AG09309 (cell line): Measurements from ENCODE around the gene CFAP92.
"Not testable (repeated sequence)": the region's sequence is repeated elsewhere in the genome, so short reads cannot be mapped to it uniquely, and the experiment has no call there.

ENCODE experiments used
- DNase-seq: peaks from one replicate; pipeline ENCODE4 v3.0.0-alpha.2; 2010; ENCODE audit warnings: low read depth
- H3K4me3 ChIP-seq: 2 replicates; pipeline ENCODE4 v1.5.1; 2011; ENCODE audit warnings: mild to moderate bottlenecking, low read depth, low read length, moderate library complexity; ENCODE audit not compliant: control insufficient read depth
- TF ChIP-seq, protein P1 (sequence below): IDR thresholded peaks from 2 replicates; pipeline ENCODE4 v1.5.1; 2011; ENCODE audit warnings: mild to moderate bottlenecking, low read depth, low read length, inconsistent platforms; ENCODE audit not compliant: insufficient read depth, control insufficient read depth; ENCODE audit errors: missing control alignments

The CFAP92 gene

DNA sequence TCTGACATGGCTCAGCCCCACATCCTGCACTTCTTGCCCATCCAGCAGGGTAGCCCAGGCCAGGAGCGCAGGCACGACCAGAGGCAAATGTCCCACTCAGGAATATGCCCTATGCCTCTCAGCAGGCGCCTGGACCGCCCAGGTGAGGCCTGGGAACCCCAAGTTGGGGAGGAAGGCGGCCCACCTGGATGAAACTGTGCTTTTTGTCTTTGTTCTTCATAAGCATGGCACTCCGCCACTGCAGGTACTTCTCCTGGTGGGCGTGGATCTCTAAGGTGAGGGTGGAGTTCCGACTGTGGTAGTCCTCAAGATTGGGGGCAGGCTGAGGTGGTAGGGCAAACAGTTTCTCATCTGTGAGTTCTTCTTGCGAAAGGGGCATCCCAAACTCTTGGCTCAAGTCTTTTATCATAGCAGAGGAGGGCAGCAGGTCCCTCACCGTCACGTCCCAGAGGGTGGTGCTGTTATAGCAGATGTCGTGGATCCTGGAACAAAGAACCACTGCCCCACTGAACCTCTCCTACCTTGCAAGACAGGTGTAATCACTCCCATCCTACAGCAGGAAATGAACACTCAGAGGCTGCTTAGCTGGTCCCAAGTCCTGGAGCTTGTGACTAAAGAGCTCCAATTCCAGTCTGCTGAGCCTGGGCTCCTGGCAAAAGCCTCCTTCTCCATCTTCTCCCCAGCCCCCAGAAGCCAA is 61.2 kb downstream of the CFAP92 start:
- H3K4me3 ChIP-seq: no peak overlapping the region
- TF ChIP-seq, protein P1, sequence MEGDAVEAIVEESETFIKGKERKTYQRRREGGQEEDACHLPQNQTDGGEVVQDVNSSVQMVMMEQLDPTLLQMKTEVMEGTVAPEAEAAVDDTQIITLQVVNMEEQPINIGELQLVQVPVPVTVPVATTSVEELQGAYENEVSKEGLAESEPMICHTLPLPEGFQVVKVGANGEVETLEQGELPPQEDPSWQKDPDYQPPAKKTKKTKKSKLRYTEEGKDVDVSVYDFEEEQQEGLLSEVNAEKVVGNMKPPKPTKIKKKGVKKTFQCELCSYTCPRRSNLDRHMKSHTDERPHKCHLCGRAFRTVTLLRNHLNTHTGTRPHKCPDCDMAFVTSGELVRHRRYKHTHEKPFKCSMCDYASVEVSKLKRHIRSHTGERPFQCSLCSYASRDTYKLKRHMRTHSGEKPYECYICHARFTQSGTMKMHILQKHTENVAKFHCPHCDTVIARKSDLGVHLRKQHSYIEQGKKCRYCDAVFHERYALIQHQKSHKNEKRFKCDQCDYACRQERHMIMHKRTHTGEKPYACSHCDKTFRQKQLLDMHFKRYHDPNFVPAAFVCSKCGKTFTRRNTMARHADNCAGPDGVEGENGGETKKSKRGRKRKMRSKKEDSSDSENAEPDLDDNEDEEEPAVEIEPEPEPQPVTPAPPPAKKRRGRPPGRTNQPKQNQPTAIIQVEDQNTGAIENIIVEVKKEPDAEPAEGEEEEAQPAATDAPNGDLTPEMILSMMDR: no peak
- DNase-seq: no peak

DNA sequence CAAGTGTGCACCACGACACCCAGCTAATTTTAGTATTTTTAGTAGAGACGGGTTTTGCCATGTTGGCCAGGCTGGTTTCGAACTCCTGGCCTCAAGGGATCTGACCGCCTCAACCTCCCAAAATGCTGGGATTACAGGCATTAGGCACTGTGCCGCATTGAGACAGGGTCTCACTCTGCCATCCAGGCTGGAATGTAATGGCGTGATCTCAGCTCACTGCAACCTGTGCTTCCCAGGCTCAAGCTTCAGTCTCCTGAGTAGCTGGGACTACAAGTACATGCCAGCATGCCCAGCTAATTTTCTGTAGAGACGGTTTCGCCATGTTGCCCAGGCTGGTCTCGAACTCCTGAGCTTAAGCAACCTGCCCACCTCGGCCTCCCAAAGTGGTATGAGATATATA is 62.8 kb downstream of the CFAP92 start:
- TF ChIP-seq, protein P1: no peak
- no peak overlapping the region for H3K4me3 ChIP-seq
- DNase-seq: no peak

DNA sequence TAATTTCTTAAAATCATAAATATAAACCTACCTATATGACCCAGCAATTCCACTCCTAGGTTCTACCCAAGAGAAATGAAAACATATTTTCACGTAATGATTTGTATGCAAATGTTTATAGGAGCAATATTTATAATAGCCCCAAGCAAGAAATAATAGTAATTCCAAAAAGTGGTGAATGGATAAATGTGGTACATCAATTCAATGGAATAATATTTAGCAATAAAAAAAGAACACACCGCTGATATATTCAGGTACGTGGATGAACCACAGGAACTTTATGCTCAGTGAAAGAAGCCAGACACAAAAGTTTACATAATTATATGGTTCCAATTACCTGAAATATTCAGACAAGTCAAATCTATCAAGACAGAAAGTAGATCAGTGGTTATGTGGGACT is 64.5 kb downstream of the CFAP92 start:
- no peak for DNase-seq
- TF ChIP-seq, protein P1: no peak
- no peak overlapping the region for H3K4me3 ChIP-seq

DNA sequence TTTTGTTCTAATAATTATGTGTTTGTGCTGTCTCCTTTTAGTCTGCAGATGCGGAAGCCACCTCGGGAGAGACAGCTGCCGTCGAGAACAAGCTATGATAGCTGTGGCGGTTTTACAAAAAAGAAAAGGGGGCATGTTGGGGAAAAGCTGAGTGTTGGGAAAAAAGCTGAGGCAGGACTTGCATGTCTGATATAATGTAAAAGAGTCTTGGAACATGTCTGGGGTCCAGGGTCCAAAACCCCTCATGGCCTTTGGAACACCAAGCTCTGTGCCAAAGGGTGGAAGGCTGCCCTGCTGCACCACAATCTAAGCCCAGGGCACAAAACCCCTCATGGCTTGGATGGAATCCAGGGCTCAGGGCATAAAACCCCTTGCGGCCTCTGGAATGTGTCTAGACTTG is 69.9 kb downstream of the CFAP92 start:
- H3K4me3 ChIP-seq, DNase-seq: not testable (repeated sequence)

DNA sequence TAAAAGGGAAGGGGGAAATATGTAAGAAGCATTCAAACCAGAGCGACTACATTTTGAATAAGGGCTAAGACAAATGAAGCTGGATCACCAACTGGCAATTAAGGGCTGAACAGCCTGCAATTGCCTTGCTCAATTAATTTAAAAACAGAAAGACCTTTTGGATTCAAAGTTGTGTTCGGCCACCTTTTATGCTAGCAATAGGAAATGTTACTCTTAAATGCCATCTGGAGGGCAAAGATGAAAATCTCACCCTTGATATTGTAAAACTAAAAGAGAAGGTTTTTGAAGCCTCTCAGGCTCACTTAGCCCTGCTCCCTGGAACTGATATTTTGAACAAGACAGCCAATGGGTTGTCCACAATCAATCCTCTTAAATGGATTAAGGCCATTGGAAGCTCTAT is 70.3 kb downstream of the CFAP92 start:
- no peak for DNase-seq
- no peak overlapping the region for H3K4me3 ChIP-seq
- TF ChIP-seq, protein P1: no peak

DNA sequence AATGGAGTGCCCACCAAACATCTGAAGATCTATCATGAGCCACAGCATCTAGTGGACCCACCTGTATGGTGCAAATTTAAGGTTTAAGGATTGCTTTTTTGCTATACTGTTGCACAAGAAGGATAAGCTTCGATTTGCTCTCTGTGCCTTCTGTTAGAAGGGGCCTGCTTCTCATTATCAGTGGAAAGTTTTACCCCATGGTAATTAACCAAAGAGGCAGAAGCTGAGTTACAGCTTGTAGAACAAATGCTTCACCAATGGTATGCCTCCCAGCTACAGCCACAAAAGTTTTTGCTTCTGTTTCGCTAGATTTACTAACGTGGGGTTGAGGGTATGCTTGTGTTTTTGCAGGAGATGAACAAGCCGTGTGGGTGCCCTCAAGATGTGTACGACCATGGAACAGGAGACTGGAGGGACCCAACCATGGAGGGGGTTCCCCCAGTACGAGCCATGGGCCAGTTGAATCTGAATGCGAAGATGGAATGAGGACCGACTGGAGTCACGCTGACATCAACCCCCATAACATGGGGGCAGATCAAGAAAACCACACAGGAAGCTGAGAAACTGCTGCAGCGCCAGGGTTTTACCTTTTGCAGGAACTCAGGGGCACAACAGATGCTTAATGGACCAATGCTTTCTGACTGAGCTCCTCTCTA is 70.9 kb downstream of the CFAP92 start:
- no peak for DNase-seq
- TF ChIP-seq, protein P1: no peak
- H3K4me3 ChIP-seq: no peak overlapping the region

DNA sequence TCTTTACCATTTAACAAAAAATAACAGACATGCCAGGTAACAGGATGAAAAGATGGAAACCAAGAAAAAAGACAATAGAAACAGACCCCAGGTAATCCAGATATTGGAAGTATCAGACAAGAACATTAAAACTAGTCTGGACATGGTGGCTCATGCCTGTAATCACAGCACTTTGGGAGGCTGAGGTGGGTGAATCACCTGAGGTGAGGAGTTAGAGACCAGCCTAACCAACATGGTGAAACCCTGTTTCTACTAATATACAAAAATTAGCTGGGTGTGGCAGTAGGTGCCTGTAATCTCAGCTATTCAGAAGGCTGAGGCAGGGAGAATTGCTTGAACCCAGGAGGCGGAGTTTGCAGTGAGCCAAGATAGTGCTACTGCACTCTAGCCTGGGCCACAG is 73.9 kb downstream of the CFAP92 start:
- TF ChIP-seq, protein P1: no peak
- no peak for DNase-seq
- H3K4me3 ChIP-seq: no peak overlapping the region
